GM19043 (cell line): Measurements from ENCODE around the gene TIMM22.

Source experiments
- ATAC-seq: cut with Tn5 transposase; IDR thresholded peaks from one replicate; pipeline ENCODE4 v1.9.1; 2021; ENCODE audit warnings: low read depth; ENCODE audit not compliant: unreplicated experiment

Gene TIMM22

GRCh38 chr17:1000597-1001461 is 3.9 kb downstream of the TIMM22 start:
- ATAC-seq: no peak

GRCh38 chr17:1001640-1002411 is 4.9 kb downstream of the TIMM22 start:
- no peak for ATAC-seq

GRCh38 chr17:1002412-1002753 is 5.5 kb downstream of the TIMM22 start:
- ATAC-seq: no peak

GRCh38 chr17:1002771-1003555 is 6.0 kb downstream of the TIMM22 start:
- ATAC-seq: no peak

GRCh38 chr17:1003633-1003971 is 6.7 kb downstream of the TIMM22 start:
- no peak for ATAC-seq

GRCh38 chr17:1003972-1004768 is 7.2 kb downstream of the TIMM22 start:
- ATAC-seq: no peak

GRCh38 chr17:1004769-1005295 is 7.9 kb downstream of the TIMM22 start:
- ATAC-seq: no peak

GRCh38 chr17:1005361-1005946 is 8.5 kb downstream of the TIMM22 start:
- ATAC-seq: no peak

- no peak for ATAC-seq
Observed at GRCh38 chr17:1006054-1006453, 9.1 kb downstream of the TIMM22 start.

GRCh38 chr17:1007310-1008007 is 10.5 kb downstream of the TIMM22 start:
- ATAC-seq: no peak

GRCh38 chr17:1008008-1008761 is 11.3 kb downstream of the TIMM22 start:
- no peak for ATAC-seq

GRCh38 chr17:1009229-1010085 is 12.5 kb downstream of the TIMM22 start:
- no peak for ATAC-seq

- no peak for ATAC-seq
Observed at GRCh38 chr17:1010086-1010450, 13.1 kb downstream of the TIMM22 start.

- no peak for ATAC-seq
Observed at GRCh38 chr17:1010586-1010985, 13.7 kb downstream of the TIMM22 start.

GRCh38 chr17:1011138-1011537 is 14.2 kb downstream of the TIMM22 start:
- no peak for ATAC-seq

GRCh38 chr17:1011760-1012735 is 15.1 kb downstream of the TIMM22 start:
- no peak for ATAC-seq
